Activated CD8-positive, alpha-beta memory T cell treated with anti-CD3 and anti-CD28 coated beads, Interleukin-2, amount 50 U/mL, for 1 hour (primary cell): ENCODE data around the gene SEC31A.
"Not testable (repeated sequence)": the region's sequence is repeated elsewhere in the genome, so short reads cannot be mapped to it uniquely, and the experiment has no call there.

ENCODE experiments used
- DNase-seq: peaks from one replicate; pipeline ENCODE4 v3.0.0-alpha.2; 2020; ENCODE audit errors: extremely low read depth

Gene SEC31A

GRCh38 chr4:82892467-82892802 is 1.5 kb upstream of the SEC31A start:
- no peak for DNase-seq

GRCh38 chr4:82891707-82892466 is 934 bp upstream of the SEC31A start:
- no peak for DNase-seq

- no peak for DNase-seq
Measured at GRCh38 chr4:82890528-82890900, 439 bp downstream of the SEC31A start.

- DNase-seq: no peak
Measured at GRCh38 chr4:82889287-82889686, 1.7 kb downstream of the SEC31A start.

- no peak for DNase-seq
Measured at GRCh38 chr4:82886147-82886942, 4.6 kb downstream of the SEC31A start.

- DNase-seq: no peak
Measured at GRCh38 chr4:82885410-82885809, 5.5 kb downstream of the SEC31A start.

- no peak for DNase-seq
Measured at GRCh38 chr4:82868572-82868971, 22.4 kb downstream of the SEC31A start.

- no peak for DNase-seq
Measured at GRCh38 chr4:82866706-82867385, 24.1 kb downstream of the SEC31A start.

- not testable (repeated sequence) for DNase-seq
Measured at GRCh38 chr4:82866033-82866432, 24.9 kb downstream of the SEC31A start.

- no peak for DNase-seq
Measured at GRCh38 chr4:82865592-82865991, 25.4 kb downstream of the SEC31A start.

- no peak for DNase-seq
Measured at GRCh38 chr4:82864336-82864979, 26.5 kb downstream of the SEC31A start.

GRCh38 chr4:82861529-82861928 is 29.4 kb downstream of the SEC31A start:
- DNase-seq: no peak

GRCh38 chr4:82860487-82860886 is 30.5 kb downstream of the SEC31A start:
- DNase-seq: not testable (repeated sequence)

- DNase-seq: no peak
Measured at GRCh38 chr4:82852751-82853285, 38.1 kb downstream of the SEC31A start.

GRCh38 chr4:82851885-82852750 is 38.8 kb downstream of the SEC31A start:
- DNase-seq: no peak

- no peak for DNase-seq
Measured at GRCh38 chr4:82851318-82851717, 39.6 kb downstream of the SEC31A start.

- DNase-seq: no peak
Measured at GRCh38 chr4:82850684-82851083, 40.3 kb downstream of the SEC31A start.

- no peak for DNase-seq
Measured at GRCh38 chr4:82848706-82849105, 42.2 kb downstream of the SEC31A start.

GRCh38 chr4:82842593-82842992 is 48.4 kb downstream of the SEC31A start:
- DNase-seq: no peak

- no peak for DNase-seq
Measured at GRCh38 chr4:82839624-82840023, 51.3 kb downstream of the SEC31A start.
